Mucosa of gallbladder (tissue), 1 donor: ENCODE results near the gene ESYT2. TPM values are rescaled to one million over a fixed set of nuclear protein-coding genes. Genes with fewer than 3 reads are reported as not detected.
"Not testable (repeated sequence)": the region's sequence is repeated elsewhere in the genome, so short reads cannot be mapped to it uniquely, and the experiment has no call there.

Experiments used
- DNase-seq: peaks from one replicate; pipeline ENCODE4 v3.0.0-alpha.2; 2020; ENCODE audit warnings: low spot score
- total RNA-seq: library from RNA; stranded (reverse); gene quantifications from one replicate; pipeline ENCODE4 v1.2.1, GENCODE V29; 2021
- donor health status: DM: no; HTN: no; CAD: no.

ESYT2 gene, protein sequence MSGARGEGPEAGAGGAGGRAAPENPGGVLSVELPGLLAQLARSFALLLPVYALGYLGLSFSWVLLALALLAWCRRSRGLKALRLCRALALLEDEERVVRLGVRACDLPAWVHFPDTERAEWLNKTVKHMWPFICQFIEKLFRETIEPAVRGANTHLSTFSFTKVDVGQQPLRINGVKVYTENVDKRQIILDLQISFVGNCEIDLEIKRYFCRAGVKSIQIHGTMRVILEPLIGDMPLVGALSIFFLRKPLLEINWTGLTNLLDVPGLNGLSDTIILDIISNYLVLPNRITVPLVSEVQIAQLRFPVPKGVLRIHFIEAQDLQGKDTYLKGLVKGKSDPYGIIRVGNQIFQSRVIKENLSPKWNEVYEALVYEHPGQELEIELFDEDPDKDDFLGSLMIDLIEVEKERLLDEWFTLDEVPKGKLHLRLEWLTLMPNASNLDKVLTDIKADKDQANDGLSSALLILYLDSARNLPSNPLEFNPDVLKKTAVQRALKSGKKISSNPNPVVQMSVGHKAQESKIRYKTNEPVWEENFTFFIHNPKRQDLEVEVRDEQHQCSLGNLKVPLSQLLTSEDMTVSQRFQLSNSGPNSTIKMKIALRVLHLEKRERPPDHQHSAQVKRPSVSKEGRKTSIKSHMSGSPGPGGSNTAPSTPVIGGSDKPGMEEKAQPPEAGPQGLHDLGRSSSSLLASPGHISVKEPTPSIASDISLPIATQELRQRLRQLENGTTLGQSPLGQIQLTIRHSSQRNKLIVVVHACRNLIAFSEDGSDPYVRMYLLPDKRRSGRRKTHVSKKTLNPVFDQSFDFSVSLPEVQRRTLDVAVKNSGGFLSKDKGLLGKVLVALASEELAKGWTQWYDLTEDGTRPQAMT
- total RNA-seq = 62.6 TPM

- DNase-seq = peak; percentile 99
These were observed at the start of gene ESYT2 for GRCh38 chr7:158829342-158830210. ESYT2 (minus strand) TSS chr7:158829509; CDS start chr7:158829418, 91 bp downstream.

- DNase-seq = not testable (repeated sequence)
These were observed 49.1 kb upstream of the ESYT2 start for GRCh38 chr7:158878151-158879079.

DNA sequence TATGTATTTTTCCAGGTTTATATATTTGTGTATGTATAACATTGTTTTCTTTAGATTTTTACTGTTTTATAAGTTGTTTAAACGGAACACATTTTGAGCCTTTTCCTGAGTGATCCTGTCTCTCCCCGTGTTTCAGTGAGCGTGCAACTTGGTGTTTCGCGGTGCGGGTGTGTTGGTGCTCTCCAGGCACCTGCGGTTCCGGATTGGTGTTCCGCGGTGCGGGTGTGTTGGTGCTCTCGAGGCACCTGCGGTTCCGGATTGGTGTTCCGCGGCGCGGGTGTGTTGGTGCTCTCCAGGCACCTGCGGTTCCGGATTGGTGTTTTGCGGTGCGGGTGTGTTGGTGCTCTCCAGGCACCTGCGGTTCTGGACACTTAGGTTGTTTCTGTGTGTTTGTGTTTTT is 47.7 kb upstream of the ESYT2 start:
- DNase-seq = no peak

DNA sequence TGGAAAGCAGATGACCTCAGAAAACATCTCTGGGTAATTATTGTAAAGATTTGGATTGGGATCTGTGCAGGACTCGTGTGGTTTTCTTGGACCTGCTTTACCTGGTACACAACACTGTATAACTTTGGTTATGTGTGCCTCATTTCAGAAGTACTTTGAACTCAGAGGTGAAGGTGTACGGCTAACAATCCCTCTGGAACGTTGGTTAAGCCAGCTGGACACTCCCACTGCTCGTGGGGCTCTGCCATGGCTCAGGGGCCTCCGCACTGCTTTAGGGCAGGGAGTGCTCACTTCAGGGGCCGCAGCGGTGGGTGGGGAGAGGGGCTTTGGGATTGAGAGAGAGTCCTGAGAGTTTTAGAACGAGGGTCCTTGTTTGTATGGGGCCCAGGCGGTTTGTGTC is 40.6 kb upstream of the ESYT2 start:
- no peak for DNase-seq

- no peak for DNase-seq
These were observed 39.6 kb upstream of the ESYT2 start for GRCh38 chr7:158868764-158869410.

DNA sequence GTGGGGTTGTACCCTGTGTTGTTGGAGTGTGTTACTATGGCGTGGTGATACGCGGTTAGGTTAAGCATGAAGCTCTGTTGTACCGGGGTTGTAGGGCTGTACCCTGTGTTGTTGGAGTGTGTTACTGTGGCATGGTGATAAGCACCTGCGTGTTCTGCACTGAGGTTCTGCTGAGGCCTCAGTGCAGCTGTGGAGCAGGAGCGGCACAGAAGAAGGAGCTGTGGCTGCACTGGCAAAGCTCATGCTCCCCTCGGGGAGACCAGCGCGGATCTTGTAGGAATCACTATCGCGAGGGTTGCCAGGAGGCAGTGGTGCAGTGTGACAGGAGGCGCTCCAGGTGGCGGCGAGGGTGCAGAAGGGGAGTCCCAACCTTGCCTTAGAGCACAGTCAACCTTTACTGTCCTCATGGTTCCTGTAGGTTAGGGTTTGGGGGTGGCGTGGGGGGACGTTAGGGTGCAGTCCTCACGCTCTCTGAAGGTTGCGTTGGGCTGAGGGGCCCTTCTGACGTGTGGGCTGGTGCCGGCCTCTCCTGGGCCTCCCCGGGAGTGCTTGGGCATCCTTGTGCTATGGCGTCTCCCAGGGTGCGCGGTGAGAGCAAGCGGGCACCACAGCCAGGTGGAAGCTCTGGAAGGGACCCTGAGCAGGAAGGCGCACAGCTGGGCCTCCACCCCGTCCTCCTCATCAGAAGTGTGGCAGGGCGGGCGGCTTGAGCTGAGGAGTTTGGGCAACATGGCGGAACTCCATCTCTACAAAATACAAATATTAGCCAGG is 38.1 kb upstream of the ESYT2 start:
- DNase-seq = no peak

GRCh38 chr7:158865977-158866376 is 36.7 kb upstream of the ESYT2 start:
- DNase-seq = no peak

GRCh38 chr7:158865462-158865922 is 36.2 kb upstream of the ESYT2 start:
- peak; percentile 20 for DNase-seq

GRCh38 chr7:158864833-158865232 is 35.5 kb upstream of the ESYT2 start:
- no peak for DNase-seq

DNA sequence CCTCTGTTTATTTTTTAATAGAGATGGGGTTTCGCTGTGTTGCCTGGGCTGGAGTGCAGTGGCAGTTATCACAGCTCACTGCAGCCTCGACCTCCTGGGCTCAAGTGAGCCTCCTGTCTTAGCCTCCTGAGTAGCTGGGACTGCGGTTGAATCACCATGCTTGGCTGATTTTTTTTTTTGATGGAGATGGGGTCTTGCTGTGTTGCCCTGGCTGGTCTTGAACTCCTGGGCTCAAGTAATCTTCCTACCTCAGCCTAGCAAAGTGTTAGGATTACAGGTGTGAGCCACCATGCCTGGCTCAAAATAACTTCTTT is 35.2 kb upstream of the ESYT2 start:
- no peak for DNase-seq

- peak; percentile 69 for DNase-seq
These were observed 34.5 kb upstream of the ESYT2 start for GRCh38 chr7:158863611-158864506.

DNA sequence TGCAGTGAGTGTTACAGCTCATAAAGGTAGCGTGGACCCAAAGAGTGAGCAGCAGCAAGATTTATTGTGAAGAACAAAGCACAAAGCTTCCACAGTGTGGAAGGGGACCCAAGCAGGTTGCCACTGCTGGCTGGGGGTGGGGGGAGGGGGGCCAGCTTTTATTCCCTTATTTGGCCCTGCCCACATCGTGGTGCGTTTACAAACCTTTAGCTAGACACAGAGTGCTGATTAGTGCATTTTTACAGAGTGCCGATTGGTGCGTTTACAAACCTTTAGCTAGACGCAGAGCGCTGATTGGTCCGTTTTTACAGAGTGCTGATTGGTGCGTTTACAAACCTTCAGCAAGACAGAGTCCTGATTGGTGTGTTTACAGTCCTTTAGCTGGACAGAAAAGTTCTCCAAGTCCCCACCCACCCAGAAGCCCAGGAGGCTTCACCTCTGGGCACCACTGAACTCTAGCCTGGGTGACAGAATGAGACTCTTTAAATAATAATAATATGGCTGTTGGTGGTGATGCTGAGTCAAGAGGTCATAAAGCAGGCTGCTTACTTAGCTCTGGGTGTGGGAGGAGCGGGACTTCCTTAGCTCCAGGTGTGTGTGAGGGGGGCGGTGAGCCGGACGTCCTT is 33.8 kb upstream of the ESYT2 start:
- DNase-seq = not testable (repeated sequence)

DNA sequence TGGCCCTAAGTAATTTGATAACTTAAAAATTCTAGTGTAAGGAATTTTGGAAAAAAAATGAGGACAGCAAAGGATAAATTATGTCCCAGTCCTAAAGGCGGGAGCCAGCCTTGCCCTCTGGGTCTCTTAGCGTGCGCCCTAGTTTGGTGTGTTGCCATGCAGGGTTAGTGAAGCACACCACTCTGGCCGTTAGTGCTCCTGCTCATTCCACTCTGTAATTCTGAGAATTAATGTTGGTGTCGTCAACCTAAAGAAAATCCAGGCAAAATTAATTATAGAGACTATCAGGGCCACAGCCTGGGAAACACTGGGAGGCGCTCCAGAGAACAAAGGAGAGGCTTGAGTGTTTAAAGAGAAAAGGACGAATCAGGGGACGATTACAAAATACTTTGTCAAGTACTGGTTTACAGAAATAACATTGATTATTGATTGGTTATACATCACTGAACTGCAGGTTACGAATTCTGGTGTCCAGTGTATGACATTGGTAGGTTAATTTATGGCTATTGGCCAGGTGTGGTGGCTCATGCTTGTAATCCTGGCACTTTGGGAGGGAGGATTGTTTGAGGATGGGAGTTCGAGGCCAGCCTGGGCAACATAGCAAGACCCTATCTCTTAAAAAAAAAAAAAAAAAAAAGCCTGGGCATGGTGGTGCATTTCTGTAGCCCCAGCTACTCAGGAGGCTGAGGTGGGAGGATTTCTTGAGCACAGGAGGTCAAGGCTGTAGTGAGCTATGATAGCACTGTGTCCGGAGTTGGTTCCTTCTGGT is 32.8 kb upstream of the ESYT2 start:
- no peak for DNase-seq

GRCh38 chr7:158861004-158861787 is 31.9 kb upstream of the ESYT2 start:
- no peak for DNase-seq

- DNase-seq = no peak
These were observed 31.1 kb upstream of the ESYT2 start for GRCh38 chr7:158860394-158860793.
